K562 (cell line): Measurements from ENCODE around the gene ME3. TPM values are rescaled to one million over a fixed set of nuclear protein-coding genes. Genes with fewer than 3 reads are reported as not detected.

Experiments
- ATAC-seq: fragments of 200-7000 bp; cut with Tn5 transposase; 3 replicates; pipeline ENCODE4 v1.9.1; 2020; ENCODE audit warnings: moderate library complexity
- BruUV-seq: library from RNA; stranded (reverse); fragments of 400-500 nt; replicated peaks from 2 replicates; lab custom pipeline; 2021; lab: Mats Ljungman, UMichigan
- CTCF ChIA-PET: fragments of 300-600 bp; formaldehyde crosslinking; extraction: SDS; loops from one replicate; lab custom pipeline; 2021; ENCODE audit warnings: low intra/inter-chr PET ratio; lab: Yijun Ruan, JAX
- POLR2A ChIA-PET: fragments of 300-600, 350-650 bp; sonication (Branson Sonifier 250); formaldehyde crosslinking; extraction: SDS; loops from one replicate; lab custom pipeline; 2021; ENCODE audit warnings: antibody characterized with exemption, inconsistent platforms; lab: Yijun Ruan, JAX
- DNase-seq, 4 experiments: peaks; one replicate each; pipeline versions ENCODE4 v3.0.0 to v3.0.0-alpha.2; 2011 to 2018; ENCODE audit warnings: low spot score in 3 of 4, mixed read lengths in 3 of 4; ENCODE audit errors: extremely low read depth in 1 of 4
- FAIRE-seq: peaks from 2 replicates; lab custom pipeline; 2011; peaks lifted over from hg19 to GRCh38; lab: Jason Lieb, UNC
- H2AFZ ChIP-seq: 2 replicates; pipeline ENCODE4 v1.6.0; 2011; ENCODE audit warnings: low read depth, low read length, control low read depth, inconsistent platforms
- H3K27ac ChIP-seq: fragments of 200-600 bp; 3 replicates; pipeline ENCODE4 v1.8.0; 2011; ENCODE audit warnings: low read depth, mild to moderate bottlenecking, control low read depth, inconsistent platforms, low read length, moderate library complexity, mixed read lengths; ENCODE audit errors: extremely low read depth
- H3K27me3 ChIP-seq, 2 experiments: fragments of 300-600 bp in 1 of 2; 2 replicates in 1 of 2; 3 replicates in 1 of 2; pipeline versions ENCODE4 v1.6.0 to v1.8.0; 2011; ENCODE audit warnings: inconsistent platforms in 2 of 2, low read length in 2 of 2, mild to moderate bottlenecking in 1 of 2, mixed read lengths in 1 of 2, moderate library complexity in 1 of 2; ENCODE audit not compliant: control insufficient read depth in 2 of 2, insufficient read depth in 2 of 2
- H3K36me3 ChIP-seq: fragments of 300-600 bp; 3 replicates; pipeline ENCODE4 v1.8.0; 2011; ENCODE audit warnings: mild to moderate bottlenecking, low read length, inconsistent platforms; ENCODE audit not compliant: control insufficient read depth, insufficient read depth
- H3K4me1 ChIP-seq, 2 experiments: fragments of 200-600 bp in 1 of 2; replicated peaks in 1 of 2; 2 replicates in 1 of 2; 3 replicates in 1 of 2; pipeline versions ENCODE4 v1.5.1 to v1.8.0; 2011; ENCODE audit warnings: inconsistent platforms in 2 of 2, low read length in 2 of 2, mild to moderate bottlenecking in 1 of 2, mixed read lengths in 1 of 2, moderate library complexity in 1 of 2; ENCODE audit not compliant: control insufficient read depth in 2 of 2, insufficient read depth in 2 of 2
- H3K4me2 ChIP-seq: 2 replicates; pipeline ENCODE4 v1.6.1; 2011; ENCODE audit warnings: low read length, control low read depth, inconsistent platforms, mixed read lengths; ENCODE audit not compliant: insufficient read depth
- H3K4me3 ChIP-seq: fragments of 200-600 bp; sonication (generic), shearing (Covaris generic); 2 replicates; pipeline ENCODE4 v1.5.1; 2016; ENCODE audit warnings: control low read depth, inconsistent platforms
- H3K79me2 ChIP-seq: fragments of 200-600 bp; 3 replicates; pipeline ENCODE4 v1.8.0; 2011; ENCODE audit warnings: low read length, inconsistent platforms; ENCODE audit not compliant: control insufficient read depth, insufficient read depth
- H3K9ac ChIP-seq, 2 experiments: 2 replicates each; pipeline versions ENCODE4 v1.6.0 to v1.6.1; 2011; ENCODE audit warnings: low read depth in 2 of 2, low read length in 2 of 2, control low read depth in 1 of 2, inconsistent platforms in 1 of 2, mild to moderate bottlenecking in 1 of 2, mixed read lengths in 1 of 2; ENCODE audit not compliant: insufficient read depth in 1 of 2
- H3K9me1 ChIP-seq: one replicate; pipeline ENCODE4 v1.6.0; 2011; ENCODE audit warnings: inconsistent platforms, mild to moderate bottlenecking, low read length, moderate library complexity; ENCODE audit not compliant: control insufficient read depth, insufficient read depth
- H3K9me3 ChIP-seq: replicated peaks from 2 replicates; pipeline ENCODE4 v1.5.1; 2011; ENCODE audit warnings: low read depth, low read length, inconsistent platforms; ENCODE audit not compliant: control insufficient read depth, insufficient read depth
- H4K20me1 ChIP-seq: replicated peaks from 2 replicates; pipeline ENCODE4 v1.6.1; 2011; ENCODE audit warnings: low read length, inconsistent platforms, mixed read lengths; ENCODE audit not compliant: control insufficient read depth, insufficient read depth
- ATF3 ChIP-seq, 2 experiments: fragments of 450-650 bp in 1 of 2; sonication (generic) in 1 of 2; formaldehyde crosslinking in 1 of 2; IDR thresholded peaks in 1 of 2; conservative IDR thresholded peaks in 1 of 2; 2 replicates each; pipeline versions ENCODE4 v1.6.1 to v1.8.1; 2016 to 2023; ENCODE audit warnings: mild to moderate bottlenecking in 2 of 2, moderate library complexity in 2 of 2, inconsistent platforms in 1 of 2, missing genetic modification reagents in 1 of 2
- C11orf30 ChIP-seq: fragments of 450-650 bp; IDR thresholded peaks from 2 replicates; pipeline ENCODE4 v1.6.1; 2016; ENCODE audit warnings: low read depth, mild to moderate bottlenecking
- EP400 ChIP-seq: fragments of 450-650 bp; IDR thresholded peaks from 2 replicates; pipeline ENCODE4 v1.6.1; 2017; ENCODE audit warnings: antibody characterized with exemption, mild to moderate bottlenecking, moderate library complexity
- FOXP1 ChIP-seq: sonication (generic); formaldehyde crosslinking; IDR thresholded peaks from 2 replicates; pipeline ENCODE4 v1.8.0; 2022; ENCODE audit warnings: mild to moderate bottlenecking, missing genetic modification reagents
- JUN ChIP-seq, 2 experiments: sonication (generic) in 1 of 2; formaldehyde crosslinking in 1 of 2; IDR thresholded peaks; 2 replicates each; pipeline versions ENCODE4 v1.6.1 to v1.8.0; 2012 to 2022; ENCODE audit warnings: borderline replicate concordance in 2 of 2, mild to moderate bottlenecking in 2 of 2, improper control_type of control experiment in 1 of 2, low read depth in 1 of 2, low read length in 1 of 2, missing genetic modification reagents in 1 of 2
- LEF1 ChIP-seq: fragments of 450-650 bp; IDR thresholded peaks from 2 replicates; pipeline ENCODE4 v1.6.1; 2016; ENCODE audit warnings: mild to moderate bottlenecking
- SMAD4 ChIP-seq: fragments of 250-450 bp; sonication (Bioruptor Pico); conservative IDR thresholded peaks from 2 replicates; pipeline ENCODE4 v1.8.0; 2021; ENCODE audit warnings: inconsistent platforms, mild to moderate bottlenecking, moderate library complexity
- SRSF3 ChIP-seq: fragments of 200-400 bp; formaldehyde crosslinking; IDR thresholded peaks from 2 replicates; pipeline ENCODE4 v1.6.1; 2016; ENCODE audit warnings: mild to moderate bottlenecking, low read length, moderate library complexity; ENCODE audit not compliant: insufficient read depth
- STAT6 ChIP-seq: sonication (generic); formaldehyde crosslinking; IDR thresholded peaks from 2 replicates; pipeline ENCODE4 v1.8.1; 2023; ENCODE audit warnings: mild to moderate bottlenecking, missing genetic modification reagents
- ZNF395 ChIP-seq: fragments of 200-800 bp; sonication (Bioruptor generic); IDR thresholded peaks from 2 replicates; pipeline ENCODE4 v1.6.1; 2017; ENCODE audit warnings: missing genetic modification characterization, missing compliant biosample characterization
- ZNF561 ChIP-seq: fragments of 450-650 bp; formaldehyde crosslinking; conservative IDR thresholded peaks from 2 replicates; pipeline ENCODE4 v1.4.0; 2020; ENCODE audit warnings: mild to moderate bottlenecking, moderate library complexity
- ZNF57 ChIP-seq: fragments of 450-650 bp; formaldehyde crosslinking; IDR thresholded peaks from 2 replicates; pipeline ENCODE4 v1.4.0; 2020; ENCODE audit warnings: mild to moderate bottlenecking, moderate library complexity
- ZSCAN29 ChIP-seq: fragments of 450-650 bp; IDR thresholded peaks from 2 replicates; pipeline ENCODE4 v1.6.1; 2017
- WGBS: fragments of 100-300 bp; shearing (Covaris generic); methylation state at CpG from one replicate; pipeline ENCODE4 v1.1.6; 2016; ENCODE audit warnings: low coverage, mixed read lengths; ENCODE audit not compliant: insufficient coverage; ENCODE audit errors: missing lambda C conversion rate; 5-methylcytosine and 5-hydroxymethylcytosine counted together
- in situ Hi-C: fragments of 300-500 bp; cut with MboI; formaldehyde crosslinking; loops from 4 replicates; pipeline ENCODE4 v1.15.0; 2018; ENCODE audit warnings: inconsistent platforms, mixed read lengths
- intact Hi-C: fragments of 100-400 bp; cut with micrococcal nuclease; formaldehyde crosslinking; loops from 2 replicates; pipeline ENCODE4 v1.14.2; 2022
- polyA plus RNA-seq, 8 experiments: library from polyadenylated mRNA; depleted of rRNA in 4 of 8; stranded (reverse) in 5 of 8; unstranded in 3 of 8; fragments of >200 nt; fragmentation: Nextera tagmentation in 2 of 8; fragmentation: Illumina TruSeq in 1 of 8; extraction: Ambion mirVana in 2 of 8; extraction: Trizol in 1 of 8; gene quantifications; 2 replicates each; pipeline versions ENCODE4 v1.2.1 to v1.2.3, GENCODE V29; 2011 to 2014; ENCODE audit warnings: inconsistent platforms in 1 of 8, missing spikeins in 1 of 8
- total RNA-seq, 7 experiments: library from RNA; depleted of rRNA in 6 of 7; stranded (reverse); fragments of >200 nt in 6 of 7; fragmentation: Illumina TruSeq in 2 of 7; extraction: Trizol in 2 of 7; gene quantifications; 2 replicates each; pipeline versions ENCODE4 v1.2.1 to v1.2.3, GENCODE V29; 2011 to 2021; ENCODE audit warnings: low replicate concordance in 1 of 7

Gene ME3
- total and polyA plus RNA-seq, 9 of the 15 experiments (the other 6 are each of a cell fraction or from before 2014, with no cell fraction given): not detected

- no peaks in the 10 kb centered on the region for H3K27me3 ChIP-seq
- no peaks in the 10 kb centered on the region for H4K20me1 ChIP-seq
- H2AFZ ChIP-seq: peak overlapping the region; percentile 66
- H3K79me2 ChIP-seq: no peaks in the 10 kb centered on the region
- no peak overlapping the region for H3K9ac ChIP-seq
- FAIRE-seq (no peak), ATAC-seq (peak; percentile 64), DNase-seq (peak in 1 of 4 experiments; percentile 32)
- POLR2A ChIA-PET: no interaction called here
- BruUV-seq: no TSS peak
- CTCF ChIA-PET: no interaction called here
- H3K9me1 ChIP-seq: no peaks in the 10 kb centered on the region
- in situ Hi-C loops (no loop called here), intact Hi-C loops (no loop called here)
- peaks cover 0 to 12% of the 10 kb centered on the region in 2 experiments; a peak in 2 of 5 replicates for H3K4me1 ChIP-seq
- no peak overlapping the region for H3K4me3 ChIP-seq
- 8% methylated on average over 3 of the region's 3 CpGs for WGBS
- no peaks in the 10 kb centered on the region for H3K36me3 ChIP-seq
- H3K4me2 ChIP-seq: peak overlapping the region; percentile 30
- H3K27ac ChIP-seq: peak overlapping the region; percentile 34; the same call in 1 of the 3 replicates
- H3K9me3 ChIP-seq: peaks cover 3% of the 10 kb centered on the region; the same call in 1 of the 2 replicates
- TF ChIP-seq ATF3 (IDR thresholded peaks at IDR 0.05) (peak; percentile 92), ATF3 (CRISPR knock-in tag; conservative IDR thresholded peaks at IDR 0.05) (no peak), C11orf30 (peak; percentile 49), ZNF57 (no peak), ZSCAN29 (no peak), LEF1 (peak; percentile 55; the same call in 1 of the 2 replicates), SMAD4 (CRISPR knock-in tag) (peak; percentile 14; the same call in 1 of the 2 replicates), FOXP1 (0 out of 2 replicates have a peak, but pooled peaks have one; percentile 35), ZNF395 (CRISPR knock-in tag) (peak; percentile 67; the same call in 1 of the 2 replicates), JUN (IDR thresholded peaks at IDR 0.05; ENCODE audit: borderline replicate concordance, low read depth, low read length) (0 out of 2 replicates have a peak, but pooled peaks have one; percentile 60), JUN (CRISPR knock-in tag; IDR thresholded peaks at IDR 0.05; ENCODE audit: borderline replicate concordance) (no peak), STAT6 (CRISPR knock-in tag) (no peak), SRSF3 (no peak), ZNF561 (CRISPR knock-in tag) (no peak), EP400 (peak; percentile 23; the same call in 1 of the 2 replicates)
Observed at GRCh38 chr11:86511086-86511551, 161.3 kb downstream of the ME3 start.
